SK-N-SH treated with all-trans-retinoic acid at 6 μM for 48 hours (cell line): ENCODE results near the gene SAPCD2.

ENCODE experiments used
- ATAC-seq: fragments of 200-7000 bp; cut with Tn5 transposase; 3 replicates; pipeline ENCODE4 v1.9.1; 2020; ENCODE audit warnings: mild to moderate bottlenecking, moderate library complexity
- ARNTL ChIP-seq: fragments of 450-650 bp; formaldehyde crosslinking; IDR thresholded peaks from 2 replicates; pipeline ENCODE4 v1.5.0; 2020; ENCODE audit warnings: low read depth, mild to moderate bottlenecking, moderate library complexity, borderline replicate concordance
- BACH2 ChIP-seq: fragments of 250-450 bp; sonication (Bioruptor Pico); IDR thresholded peaks from 2 replicates; pipeline ENCODE4 v1.9.0; 2021; ENCODE audit warnings: mild to moderate bottlenecking, borderline replicate concordance
- CSDC2 ChIP-seq: fragments of 250-450 bp; sonication (Bioruptor Pico); IDR thresholded peaks from 2 replicates; pipeline ENCODE4 v1.5.0; 2020; ENCODE audit warnings: mild to moderate bottlenecking, moderate library complexity
- ESRRG ChIP-seq: fragments of 250-450 bp; sonication (Bioruptor Pico); IDR thresholded peaks from 2 replicates; pipeline ENCODE4 v1.6.1; 2021; ENCODE audit warnings: mild to moderate bottlenecking
- GLIS3 ChIP-seq: fragments of 250-450 bp; sonication (Bioruptor Pico); IDR thresholded peaks from 2 replicates; pipeline ENCODE4 v1.5.0; 2020; ENCODE audit warnings: mild to moderate bottlenecking, moderate library complexity
- ISL1 ChIP-seq: fragments of 250-450 bp; sonication (Bioruptor Pico); IDR thresholded peaks from 2 replicates; pipeline ENCODE4 v2.1.2; 2022; ENCODE audit warnings: mild to moderate bottlenecking, moderate library complexity
- PPARA ChIP-seq: fragments of 250-450 bp; sonication (Bioruptor Pico); IDR thresholded peaks from 2 replicates; pipeline ENCODE4 v1.5.0; 2020; ENCODE audit warnings: mild to moderate bottlenecking, borderline replicate concordance
- SNAI2 ChIP-seq: fragments of 250-450 bp; sonication (Bioruptor Pico); IDR thresholded peaks from 2 replicates; pipeline ENCODE4 v1.5.0; 2020; ENCODE audit warnings: mild to moderate bottlenecking, moderate library complexity
- TOX ChIP-seq: fragments of 250-450 bp; sonication (Bioruptor Pico); IDR thresholded peaks from 2 replicates; pipeline ENCODE4 v1.8.0; 2021; ENCODE audit warnings: mild to moderate bottlenecking, moderate library complexity, borderline replicate concordance
- ZFP3 ChIP-seq: fragments of 250-450 bp; sonication (Bioruptor Pico); IDR thresholded peaks from 2 replicates; pipeline ENCODE4 v1.5.0; 2020; ENCODE audit warnings: mild to moderate bottlenecking, moderate library complexity
- TF ChIP-seq, protein P1 (sequence below): fragments of 250-450 bp; sonication (Bioruptor Pico); IDR thresholded peaks from 2 replicates; pipeline ENCODE4 v1.5.1; 2020; ENCODE audit warnings: low read depth, mild to moderate bottlenecking, moderate library complexity
- TF ChIP-seq, protein P2 (sequence below): fragments of 250-450 bp; sonication (Bioruptor Pico); IDR thresholded peaks from 2 replicates; pipeline ENCODE4 v1.8.0; 2021; ENCODE audit warnings: low read depth, mild to moderate bottlenecking, moderate library complexity, borderline replicate concordance
- TF ChIP-seq, protein P3 (sequence below): fragments of 250-450 bp; sonication (Bioruptor Pico); IDR thresholded peaks from 2 replicates; pipeline ENCODE4 v1.5.0; 2020; ENCODE audit warnings: mild to moderate bottlenecking, moderate library complexity
- TF ChIP-seq, protein P4 (sequence below): fragments of 250-450 bp; sonication (Bioruptor Pico); IDR thresholded peaks from 2 replicates; pipeline ENCODE4 v1.5.1; 2021; ENCODE audit warnings: mild to moderate bottlenecking, moderate library complexity

Gene SAPCD2

DNA sequence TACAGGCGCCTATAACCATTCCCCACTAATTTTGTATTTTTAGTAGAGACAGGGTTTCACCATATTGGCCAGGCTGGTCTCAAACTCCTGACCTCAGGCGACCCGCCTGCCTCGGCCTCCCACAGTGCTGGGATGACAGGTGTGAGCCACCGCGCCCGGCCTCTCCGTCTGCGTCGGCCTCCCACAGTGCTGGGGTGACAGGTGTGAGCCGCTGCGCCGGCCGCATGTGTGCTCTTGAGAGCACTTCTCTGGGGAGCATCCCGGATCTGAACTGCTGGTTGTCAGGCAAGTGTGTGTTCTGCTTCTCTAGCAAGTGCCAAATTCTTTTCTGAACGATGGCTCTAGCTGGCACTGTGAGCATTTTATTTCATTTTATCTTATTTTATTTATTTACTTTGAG, 12.8 kb downstream of the SAPCD2 start (continued):
- TF ChIP-seq, protein P1, sequence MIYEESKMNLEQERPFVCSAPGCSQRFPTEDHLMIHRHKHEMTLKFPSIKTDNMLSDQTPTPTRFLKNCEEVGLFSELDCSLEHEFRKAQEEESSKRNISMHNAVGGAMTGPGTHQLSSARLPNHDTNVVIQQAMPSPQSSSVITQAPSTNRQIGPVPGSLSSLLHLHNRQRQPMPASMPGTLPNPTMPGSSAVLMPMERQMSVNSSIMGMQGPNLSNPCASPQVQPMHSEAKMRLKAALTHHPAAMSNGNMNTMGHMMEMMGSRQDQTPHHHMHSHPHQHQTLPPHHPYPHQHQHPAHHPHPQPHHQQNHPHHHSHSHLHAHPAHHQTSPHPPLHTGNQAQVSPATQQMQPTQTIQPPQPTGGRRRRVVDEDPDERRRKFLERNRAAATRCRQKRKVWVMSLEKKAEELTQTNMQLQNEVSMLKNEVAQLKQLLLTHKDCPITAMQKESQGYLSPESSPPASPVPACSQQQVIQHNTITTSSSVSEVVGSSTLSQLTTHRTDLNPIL (CRISPR knock-in tag): no peak
- TF ChIP-seq, protein P2, sequence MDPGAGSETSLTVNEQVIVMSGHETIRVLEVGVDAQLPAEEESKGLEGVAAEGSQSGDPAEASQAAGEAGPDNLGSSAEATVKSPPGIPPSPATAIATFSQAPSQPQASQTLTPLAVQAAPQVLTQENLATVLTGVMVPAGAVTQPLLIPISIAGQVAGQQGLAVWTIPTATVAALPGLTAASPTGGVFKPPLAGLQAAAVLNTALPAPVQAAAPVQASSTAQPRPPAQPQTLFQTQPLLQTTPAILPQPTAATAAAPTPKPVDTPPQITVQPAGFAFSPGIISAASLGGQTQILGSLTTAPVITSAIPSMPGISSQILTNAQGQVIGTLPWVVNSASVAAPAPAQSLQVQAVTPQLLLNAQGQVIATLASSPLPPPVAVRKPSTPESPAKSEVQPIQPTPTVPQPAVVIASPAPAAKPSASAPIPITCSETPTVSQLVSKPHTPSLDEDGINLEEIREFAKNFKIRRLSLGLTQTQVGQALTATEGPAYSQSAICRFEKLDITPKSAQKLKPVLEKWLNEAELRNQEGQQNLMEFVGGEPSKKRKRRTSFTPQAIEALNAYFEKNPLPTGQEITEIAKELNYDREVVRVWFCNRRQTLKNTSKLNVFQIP (CRISPR knock-in tag): no peak
- no peak for TF ChIP-seq ISL1
- no peak for TF ChIP-seq ESRRG (CRISPR knock-in tag)
- TF ChIP-seq PPARA (CRISPR knock-in tag): no peak
- no peak for TF ChIP-seq BACH2 (CRISPR knock-in tag)

DNA sequence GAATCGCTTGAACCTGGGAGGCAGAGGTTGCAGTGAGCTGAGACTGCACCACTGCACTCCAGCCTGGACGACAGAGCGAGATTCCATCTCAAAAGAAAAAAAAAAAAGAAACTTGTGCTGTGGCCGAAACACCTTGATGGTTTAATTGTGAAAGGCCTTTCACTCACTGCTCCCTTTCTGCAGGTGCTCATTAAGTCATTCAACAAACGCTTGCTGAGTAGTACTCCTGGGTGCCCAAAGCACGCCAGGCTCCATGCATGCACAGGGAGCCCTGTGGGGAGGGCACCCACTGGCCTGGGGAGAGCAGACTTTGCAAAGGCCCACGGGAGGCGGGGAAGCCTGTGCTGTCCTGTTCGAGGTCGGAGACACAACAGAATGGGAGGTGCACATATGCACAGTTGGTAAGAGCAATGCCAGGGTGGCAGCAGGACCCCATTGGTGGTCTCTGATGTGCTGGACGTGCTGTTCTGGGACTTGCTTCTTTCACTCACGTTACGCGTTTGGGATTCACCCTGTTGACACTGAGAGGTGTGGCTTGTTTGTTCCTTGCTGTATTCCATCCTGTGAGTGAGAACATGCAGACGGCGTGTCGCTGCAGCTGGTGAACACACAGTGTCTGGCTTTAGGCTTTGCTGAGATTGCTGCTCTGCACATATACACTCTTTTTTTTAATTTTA, 13.5 kb downstream of the SAPCD2 start:
- ATAC-seq: no peak
- TF ChIP-seq SNAI2 (CRISPR knock-in tag): no peak
- TF ChIP-seq ZFP3: no peak
- TF ChIP-seq, protein P3, sequence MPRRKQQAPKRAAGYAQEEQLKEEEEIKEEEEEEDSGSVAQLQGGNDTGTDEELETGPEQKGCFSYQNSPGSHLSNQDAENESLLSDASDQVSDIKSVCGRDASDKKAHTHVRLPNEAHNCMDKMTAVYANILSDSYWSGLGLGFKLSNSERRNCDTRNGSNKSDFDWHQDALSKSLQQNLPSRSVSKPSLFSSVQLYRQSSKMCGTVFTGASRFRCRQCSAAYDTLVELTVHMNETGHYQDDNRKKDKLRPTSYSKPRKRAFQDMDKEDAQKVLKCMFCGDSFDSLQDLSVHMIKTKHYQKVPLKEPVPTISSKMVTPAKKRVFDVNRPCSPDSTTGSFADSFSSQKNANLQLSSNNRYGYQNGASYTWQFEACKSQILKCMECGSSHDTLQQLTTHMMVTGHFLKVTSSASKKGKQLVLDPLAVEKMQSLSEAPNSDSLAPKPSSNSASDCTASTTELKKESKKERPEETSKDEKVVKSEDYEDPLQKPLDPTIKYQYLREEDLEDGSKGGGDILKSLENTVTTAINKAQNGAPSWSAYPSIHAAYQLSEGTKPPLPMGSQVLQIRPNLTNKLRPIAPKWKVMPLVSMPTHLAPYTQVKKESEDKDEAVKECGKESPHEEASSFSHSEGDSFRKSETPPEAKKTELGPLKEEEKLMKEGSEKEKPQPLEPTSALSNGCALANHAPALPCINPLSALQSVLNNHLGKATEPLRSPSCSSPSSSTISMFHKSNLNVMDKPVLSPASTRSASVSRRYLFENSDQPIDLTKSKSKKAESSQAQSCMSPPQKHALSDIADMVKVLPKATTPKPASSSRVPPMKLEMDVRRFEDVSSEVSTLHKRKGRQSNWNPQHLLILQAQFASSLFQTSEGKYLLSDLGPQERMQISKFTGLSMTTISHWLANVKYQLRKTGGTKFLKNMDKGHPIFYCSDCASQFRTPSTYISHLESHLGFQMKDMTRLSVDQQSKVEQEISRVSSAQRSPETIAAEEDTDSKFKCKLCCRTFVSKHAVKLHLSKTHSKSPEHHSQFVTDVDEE (CRISPR knock-in tag): no peak

DNA sequence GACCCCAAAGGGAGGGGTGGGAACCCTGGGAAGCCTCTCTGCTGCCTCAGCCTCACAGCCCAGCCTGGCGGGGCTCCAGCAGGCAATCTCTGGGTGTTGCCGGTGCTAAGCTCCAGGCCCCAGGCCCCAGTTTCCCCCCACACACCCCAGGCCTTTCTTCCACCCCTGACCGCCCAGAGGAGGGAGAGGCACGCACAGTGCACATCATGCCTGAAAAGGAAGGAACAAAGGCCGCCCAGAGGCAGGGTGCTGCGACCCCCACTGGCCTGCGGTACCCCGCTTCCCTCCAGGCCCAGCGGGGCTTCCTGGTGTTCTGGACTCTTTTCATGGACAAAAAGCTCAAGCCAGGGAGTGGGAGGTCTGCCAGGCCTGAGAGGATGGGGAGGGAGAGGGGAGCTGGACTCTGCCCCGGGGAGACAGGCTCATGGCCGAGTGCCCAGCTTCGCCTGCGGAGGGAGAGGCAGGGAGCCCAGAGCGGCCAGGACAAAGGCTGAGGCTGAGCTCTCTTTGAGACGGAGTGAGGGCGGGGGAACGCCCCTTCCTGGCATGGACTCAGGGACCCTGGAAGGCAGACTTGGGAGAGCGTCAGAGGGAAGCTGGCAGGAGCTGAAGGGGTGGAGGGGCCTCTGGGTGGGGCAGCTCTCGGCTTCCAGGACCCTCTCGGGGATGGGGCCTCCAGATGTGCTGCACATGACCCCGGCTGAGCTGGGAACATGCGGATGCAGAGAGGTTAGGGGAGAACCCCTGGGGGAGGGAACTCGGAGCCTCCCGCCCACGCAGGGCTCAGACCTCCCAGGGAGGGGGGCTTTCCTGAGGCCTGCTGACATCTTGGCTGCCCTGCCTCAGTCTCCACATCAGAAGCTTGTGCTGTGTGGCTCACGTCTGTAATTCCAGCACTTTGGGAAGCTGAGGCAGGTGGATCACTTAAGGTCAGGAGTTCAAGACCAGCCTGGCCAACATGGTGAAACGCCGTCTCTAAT, 14.7 kb downstream of the SAPCD2 start:
- peak; percentile 94 for ATAC-seq
- no peak for TF ChIP-seq ZFP3
- TF ChIP-seq, protein P3 (CRISPR knock-in tag): peak; percentile 71; the same call in 1 of the 2 replicates

DNA sequence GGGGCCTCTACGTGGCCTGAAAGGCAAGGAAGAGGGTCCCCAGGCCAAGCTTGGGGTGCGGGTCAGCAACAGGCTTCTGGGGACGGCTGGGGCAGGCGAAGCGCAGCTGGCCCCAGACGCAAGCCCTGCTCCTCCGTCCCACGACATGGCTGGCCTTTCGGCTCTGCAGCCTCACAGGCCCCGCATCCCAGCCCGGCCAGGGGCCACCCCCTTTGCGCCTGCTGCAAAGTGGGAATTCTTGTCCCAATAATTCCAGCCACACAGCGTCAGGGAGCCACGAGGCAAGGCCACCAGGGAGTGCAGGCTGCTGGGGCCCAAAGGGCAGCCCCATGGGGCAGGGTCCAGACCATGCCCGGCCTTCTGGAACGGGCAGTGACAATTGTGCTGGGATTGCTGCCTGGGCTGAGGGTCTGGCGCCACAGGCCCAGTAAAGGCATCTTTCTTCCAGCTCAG, 15.4 kb downstream of the SAPCD2 start:
- peak; percentile 17; the same call in 2 of the 3 replicates for ATAC-seq
- no peak for TF ChIP-seq ESRRG (CRISPR knock-in tag)
- no peak for TF ChIP-seq SNAI2 (CRISPR knock-in tag)
- TF ChIP-seq ISL1: no peak
- TF ChIP-seq ZFP3: no peak

DNA sequence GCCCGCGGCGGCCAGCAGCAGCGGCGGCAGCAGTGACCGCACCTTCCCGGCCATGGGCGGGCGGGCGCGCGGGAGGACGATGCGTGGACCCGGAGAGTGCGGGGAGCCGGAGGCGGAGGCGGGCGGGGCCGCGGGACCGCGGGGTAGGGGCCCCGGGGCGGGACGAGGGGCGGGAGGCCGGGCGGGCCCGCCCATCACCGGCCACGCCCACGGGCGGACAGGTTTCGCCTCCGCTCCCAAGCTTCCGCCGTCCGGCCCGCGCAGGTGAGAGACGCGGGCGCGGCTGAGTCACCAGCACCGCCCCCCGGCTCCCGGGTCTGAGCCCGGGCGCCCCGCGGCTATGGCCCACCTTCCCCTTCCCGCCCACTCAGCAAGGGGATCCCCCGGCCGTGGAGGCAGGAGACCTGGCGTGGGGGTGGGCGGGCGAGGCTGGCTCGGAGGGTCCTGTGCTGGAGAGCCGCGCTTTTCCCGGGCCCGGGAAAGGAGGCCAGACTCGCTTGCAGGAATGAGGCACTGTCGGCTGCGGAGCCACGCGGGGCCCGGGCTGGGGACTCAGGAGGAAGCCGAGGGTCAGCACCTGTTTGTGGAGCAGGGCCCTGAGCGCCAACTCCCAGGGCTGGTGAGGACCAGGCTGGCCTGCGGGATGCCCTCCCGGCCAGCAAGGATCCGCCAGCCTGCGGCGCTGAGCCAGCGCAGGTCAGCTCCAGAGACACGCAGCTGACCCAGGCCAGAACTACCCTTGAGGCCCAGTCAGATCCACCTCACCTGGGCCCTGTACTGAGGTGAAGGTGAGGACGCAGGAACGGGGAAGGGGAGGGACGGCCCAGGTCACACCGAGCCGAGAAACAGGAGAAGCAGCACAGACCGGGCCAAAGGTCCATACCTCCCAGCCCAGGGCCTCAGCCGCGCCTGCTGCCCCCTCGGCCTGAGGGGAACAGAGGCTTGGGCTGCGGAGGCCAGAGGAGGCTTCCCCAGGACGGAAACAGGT, 16.1 kb downstream of the SAPCD2 start, which contains the start of gene ENTPD2:
Gene ENTPD2, minus strand, starts transcription at position 118 of the 988 bp plus-strand sequence. Its CDS starts 64 bp downstream, at position 54.
- no peak for ATAC-seq
- TF ChIP-seq PPARA (CRISPR knock-in tag) (no peak), TOX (CRISPR knock-in tag) (no peak), BACH2 (CRISPR knock-in tag) (no peak), CSDC2 (CRISPR knock-in tag) (no peak), ARNTL (CRISPR knock-in tag) (no peak), GLIS3 (CRISPR knock-in tag) (no peak)
- TF ChIP-seq, protein P2 (CRISPR knock-in tag): no peak
- TF ChIP-seq, protein P1 (CRISPR knock-in tag): no peak
- TF ChIP-seq, protein P4, sequence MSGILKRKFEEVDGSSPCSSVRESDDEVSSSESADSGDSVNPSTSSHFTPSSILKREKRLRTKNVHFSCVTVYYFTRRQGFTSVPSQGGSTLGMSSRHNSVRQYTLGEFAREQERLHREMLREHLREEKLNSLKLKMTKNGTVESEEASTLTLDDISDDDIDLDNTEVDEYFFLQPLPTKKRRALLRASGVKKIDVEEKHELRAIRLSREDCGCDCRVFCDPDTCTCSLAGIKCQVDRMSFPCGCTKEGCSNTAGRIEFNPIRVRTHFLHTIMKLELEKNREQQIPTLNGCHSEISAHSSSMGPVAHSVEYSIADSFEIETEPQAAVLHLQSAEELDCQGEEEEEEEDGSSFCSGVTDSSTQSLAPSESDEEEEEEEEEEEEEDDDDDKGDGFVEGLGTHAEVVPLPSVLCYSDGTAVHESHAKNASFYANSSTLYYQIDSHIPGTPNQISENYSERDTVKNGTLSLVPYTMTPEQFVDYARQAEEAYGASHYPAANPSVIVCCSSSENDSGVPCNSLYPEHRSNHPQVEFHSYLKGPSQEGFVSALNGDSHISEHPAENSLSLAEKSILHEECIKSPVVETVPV (CRISPR knock-in tag): no peak
